HG03558 (cell line): ENCODE results near the gene CNDP1.
A peak's percentile ranks its signal among the peaks of the same experiment; 100 is the strongest.
"Not testable (repeated sequence)": the region's sequence is repeated elsewhere in the genome, so short reads cannot be mapped to it uniquely, and the experiment has no call there.

ENCODE experiments used
- ATAC-seq: cut with Tn5 transposase; IDR thresholded peaks from one replicate; pipeline ENCODE4 v1.9.1; 2021; ENCODE audit warnings: moderate number of reproducible peaks; ENCODE audit not compliant: unreplicated experiment; ENCODE audit errors: extremely low read depth

Gene CNDP1

DNA sequence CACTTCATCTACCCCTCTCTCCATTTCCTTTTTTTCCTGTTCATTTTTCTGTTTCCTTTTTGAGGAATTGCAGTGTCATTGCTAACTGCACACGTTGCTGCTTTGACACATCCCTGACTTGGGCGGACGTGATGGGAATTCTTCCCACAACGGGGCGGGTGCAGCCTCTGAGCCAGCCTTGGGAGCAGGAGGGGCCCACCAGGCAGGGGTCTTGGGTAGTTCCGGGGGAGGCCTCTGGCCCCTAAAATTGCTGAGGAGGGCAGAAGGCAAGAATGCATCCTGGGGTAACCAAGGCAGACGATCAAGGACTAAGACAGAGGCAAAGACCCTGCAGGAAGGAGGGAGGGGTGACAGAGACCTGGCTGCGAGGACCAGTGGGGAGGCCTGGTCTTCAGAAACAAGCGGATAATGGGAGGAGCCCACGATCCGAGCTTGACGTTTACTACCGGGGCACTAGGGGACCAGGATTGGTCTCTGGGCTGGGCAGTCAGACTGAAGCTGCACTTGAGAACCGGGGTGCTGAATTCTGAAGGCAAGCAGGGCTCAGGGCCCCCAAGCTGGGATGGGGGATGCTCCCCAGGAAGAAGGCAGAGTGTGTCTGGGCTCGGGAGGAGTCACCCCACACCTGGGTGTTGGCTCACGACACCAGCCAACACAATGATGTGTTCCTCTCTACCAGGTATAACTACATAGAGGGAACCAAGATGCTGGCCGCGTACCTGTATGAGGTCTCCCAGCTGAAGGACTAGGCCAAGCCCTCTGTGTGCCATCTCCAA is 14.8 kb upstream of the CNDP1 start:
- ATAC-seq = no peak

DNA sequence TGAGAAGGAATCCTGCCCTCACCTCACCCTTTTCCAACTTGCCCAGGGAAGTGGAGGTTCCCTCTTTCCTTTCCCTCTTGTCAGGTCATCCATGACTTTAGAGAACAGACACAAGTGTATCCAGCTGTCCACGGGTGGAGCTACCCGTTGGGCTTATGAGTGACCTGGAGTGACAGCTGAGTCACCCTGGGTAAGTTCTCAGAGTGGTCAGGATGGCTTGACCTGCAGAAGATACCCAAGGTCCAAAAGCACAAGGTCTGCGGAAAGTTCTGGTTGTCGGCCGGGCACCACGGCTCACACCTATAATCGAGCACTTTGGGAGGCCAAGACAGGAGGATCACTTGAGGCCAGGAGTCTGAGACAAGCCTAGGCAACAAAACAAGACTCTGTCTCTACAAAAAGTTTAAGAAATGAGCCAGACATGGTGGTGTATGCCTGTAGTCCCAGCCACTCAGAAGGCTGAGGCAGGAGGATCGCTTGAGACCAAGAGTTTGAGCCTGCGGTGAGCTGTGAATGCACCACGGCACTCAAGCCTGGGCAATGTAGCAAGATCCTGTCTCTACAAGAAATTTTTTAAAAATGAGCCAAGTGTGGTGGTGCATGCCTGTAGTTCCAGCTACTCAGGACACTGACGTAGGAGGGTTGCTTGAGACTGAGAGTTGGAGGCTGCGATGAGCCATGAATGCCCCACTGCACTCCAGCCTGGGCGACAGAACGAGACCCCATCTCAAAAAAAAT is 14.0 kb upstream of the CNDP1 start:
- ATAC-seq = no peak

DNA sequence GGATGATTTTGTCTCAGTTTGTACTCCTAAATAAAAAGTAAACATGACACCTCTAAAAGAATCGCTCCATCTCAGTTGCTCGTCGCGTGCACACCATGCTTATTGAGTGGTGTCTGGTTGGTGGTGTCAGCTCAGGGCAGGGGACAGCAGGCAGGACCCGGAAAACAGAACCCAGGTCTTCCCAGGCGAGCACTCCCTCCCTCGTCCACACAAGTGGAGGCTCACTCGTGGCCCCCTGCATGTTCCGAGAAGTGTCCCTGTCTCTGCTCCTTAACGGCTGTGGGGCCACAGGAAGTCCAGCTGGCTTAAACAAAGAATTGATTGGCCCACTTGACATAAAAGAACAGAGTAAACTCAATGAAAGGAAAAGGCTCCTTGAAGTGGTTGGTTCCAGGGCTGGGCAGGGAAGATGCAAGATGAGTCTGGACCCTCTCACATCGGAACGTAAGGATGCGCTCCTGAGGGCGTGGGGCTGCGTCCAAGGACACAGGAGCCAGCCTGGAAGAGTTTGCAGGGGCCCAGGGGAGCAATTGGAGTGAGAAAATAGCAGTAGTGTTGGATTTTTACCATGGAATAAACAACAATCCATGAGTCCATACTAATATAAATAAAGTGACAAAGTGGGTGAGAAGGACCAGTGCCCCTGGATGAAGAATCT is 13.1 kb upstream of the CNDP1 start:
- no peak for ATAC-seq

DNA sequence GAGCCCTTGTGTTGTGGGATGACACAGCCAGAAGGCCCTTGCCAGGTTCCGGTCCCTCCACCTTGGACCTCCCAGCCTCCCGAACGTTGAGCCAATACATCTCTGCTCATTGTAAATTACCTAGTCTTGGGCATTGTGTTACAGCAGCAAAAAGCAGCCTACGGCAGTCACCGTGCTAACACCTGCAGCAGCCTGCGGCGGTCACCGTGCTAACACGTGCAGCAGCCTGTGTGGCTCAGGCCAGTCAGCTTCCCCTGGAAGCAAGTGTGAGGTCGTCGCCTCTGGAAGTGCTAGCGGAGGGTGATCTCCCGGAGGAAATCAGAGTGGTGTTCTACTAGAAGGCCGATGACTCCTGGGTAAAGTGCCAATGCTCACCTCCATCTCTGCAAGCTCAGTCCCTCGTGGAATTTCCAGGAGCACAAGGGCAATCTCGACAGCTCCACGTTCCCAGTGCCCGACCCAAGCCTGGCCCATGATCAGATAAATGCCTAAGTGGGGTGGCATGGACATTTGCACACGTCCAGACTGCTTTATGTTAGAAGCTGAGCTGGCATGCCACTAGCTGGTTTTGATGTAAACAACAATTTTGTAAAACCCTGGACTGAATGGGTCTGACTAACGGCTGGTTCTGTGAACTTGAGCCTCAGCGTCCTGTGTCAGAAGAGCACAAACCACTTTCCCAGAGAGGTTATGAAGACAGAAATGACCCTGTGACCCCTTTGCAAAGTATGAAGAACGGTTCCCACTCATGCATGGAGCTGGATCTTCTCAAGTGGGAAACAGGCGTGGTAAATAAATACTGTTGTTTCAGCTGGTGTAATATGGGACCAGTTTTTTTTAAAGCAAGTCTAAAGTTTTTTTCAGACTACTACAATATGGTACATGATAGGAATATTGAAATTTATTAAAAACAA is 11.4 kb upstream of the CNDP1 start:
- no peak for ATAC-seq

DNA sequence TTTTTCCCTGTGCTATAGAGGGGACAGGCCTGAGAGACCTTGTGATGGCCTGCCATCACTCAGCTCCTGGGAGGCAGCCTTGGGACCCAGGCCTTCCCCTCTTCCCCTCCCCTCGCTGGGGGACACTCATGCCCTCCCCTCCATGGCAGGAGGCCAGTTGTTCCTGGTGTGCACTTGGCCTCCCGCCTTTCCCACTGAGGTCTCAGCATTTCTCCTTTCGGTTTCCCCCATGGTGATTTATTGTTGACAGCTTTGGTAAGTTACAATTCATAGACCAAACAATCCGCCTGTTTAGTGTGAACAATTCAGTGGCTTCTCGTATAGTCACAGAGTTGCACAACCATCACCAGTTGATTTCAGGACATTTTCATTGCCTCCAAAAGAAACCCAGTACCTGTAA is 10.2 kb upstream of the CNDP1 start:
- ATAC-seq = no peak

DNA sequence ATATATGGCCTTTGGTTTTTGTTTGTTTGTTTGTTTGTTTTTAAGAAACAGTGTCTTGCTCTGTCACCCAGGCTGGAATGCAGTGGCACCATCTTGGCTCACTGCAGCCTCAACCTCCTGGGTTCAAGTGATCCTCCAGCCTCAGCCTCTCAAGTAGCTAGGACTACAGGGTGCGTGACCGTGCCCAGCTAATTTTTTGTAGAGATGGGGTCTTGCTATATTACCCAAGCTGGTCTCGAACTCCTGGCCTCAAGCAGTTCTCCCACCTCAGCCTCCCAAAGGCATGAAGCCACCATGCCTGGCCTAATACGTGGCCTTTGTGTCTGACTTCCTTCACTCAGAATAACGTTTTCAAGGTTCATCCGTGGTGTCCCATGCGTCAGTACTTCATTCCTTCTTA is 9.4 kb upstream of the CNDP1 start:
- ATAC-seq = not testable (repeated sequence)

DNA sequence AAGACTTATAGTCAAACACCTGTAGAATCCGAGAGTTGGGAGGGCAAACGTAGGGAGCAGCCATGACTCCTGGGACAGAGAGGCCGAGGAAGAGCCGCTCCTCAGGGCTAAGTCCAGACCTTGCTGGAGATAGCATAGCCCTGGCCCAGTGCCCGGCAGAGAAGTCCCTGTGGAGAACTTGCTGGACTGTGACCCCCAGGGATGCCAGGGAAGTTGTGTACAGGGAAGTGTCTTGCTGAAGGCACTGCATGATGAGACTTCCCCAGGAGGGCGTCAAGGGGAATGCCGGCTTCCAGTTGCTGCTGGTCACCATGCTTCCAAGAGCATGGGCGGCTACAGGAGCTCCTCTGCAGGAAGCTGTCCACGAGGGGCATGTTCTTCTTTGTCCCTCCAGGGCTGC is 8.6 kb upstream of the CNDP1 start:
- ATAC-seq = no peak

DNA sequence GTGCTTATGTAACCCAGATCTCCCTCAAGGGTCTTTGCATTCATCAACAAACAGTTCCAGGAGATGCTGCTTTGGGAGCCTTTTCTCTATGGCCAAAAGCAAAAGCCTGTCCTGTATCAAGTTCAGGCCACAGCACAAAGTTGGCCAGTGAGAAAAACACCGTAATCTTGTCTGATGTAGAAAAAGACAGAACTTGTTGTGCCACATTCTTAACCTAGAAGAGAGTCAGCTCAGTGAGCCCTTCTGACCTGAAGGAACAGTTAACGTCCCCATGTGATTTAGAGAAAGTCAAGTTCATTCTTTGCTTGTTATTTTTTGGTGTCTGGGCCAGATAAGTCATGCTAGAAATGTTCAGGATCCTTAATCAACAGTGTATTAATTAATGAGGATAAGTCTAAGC is 7.8 kb upstream of the CNDP1 start:
- no peak for ATAC-seq

DNA sequence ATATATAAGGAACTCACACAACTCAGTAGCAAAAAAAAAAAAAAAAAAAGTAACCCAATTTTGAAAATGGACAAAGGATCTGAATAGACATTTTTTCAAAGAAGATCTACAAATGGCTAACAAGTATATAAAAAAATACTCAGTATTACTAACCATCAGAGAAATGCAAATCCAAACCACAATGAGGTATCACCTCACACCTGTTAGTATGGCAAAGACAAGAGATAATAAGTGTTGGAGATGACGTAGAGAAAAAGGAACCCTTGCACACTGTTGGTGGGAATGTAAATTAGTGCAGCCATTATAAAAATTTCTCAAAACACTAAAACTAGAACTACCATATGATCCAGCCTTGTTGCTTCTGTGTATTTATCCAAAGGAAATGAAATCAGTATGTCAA is 5.8 kb upstream of the CNDP1 start:
- ATAC-seq = peak; percentile 68

DNA sequence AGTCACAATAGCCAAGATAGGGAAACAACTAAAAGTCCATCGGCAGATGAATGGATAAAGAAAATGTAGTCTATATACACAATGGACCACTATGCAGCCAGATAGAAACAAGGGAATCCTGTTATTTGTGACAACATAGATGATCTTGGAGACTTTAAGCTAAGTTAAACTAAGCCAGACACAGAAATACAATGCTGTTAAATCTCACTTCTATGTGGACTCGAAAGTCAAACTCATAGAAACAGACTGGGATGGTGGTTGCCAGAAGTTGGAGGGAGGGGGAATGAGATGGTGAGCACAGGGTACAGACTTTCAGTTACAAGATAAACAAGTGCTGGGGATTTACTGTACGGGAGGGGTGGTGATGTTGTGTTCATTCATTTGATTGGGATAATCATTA is 5.4 kb upstream of the CNDP1 start:
- ATAC-seq = no peak

DNA sequence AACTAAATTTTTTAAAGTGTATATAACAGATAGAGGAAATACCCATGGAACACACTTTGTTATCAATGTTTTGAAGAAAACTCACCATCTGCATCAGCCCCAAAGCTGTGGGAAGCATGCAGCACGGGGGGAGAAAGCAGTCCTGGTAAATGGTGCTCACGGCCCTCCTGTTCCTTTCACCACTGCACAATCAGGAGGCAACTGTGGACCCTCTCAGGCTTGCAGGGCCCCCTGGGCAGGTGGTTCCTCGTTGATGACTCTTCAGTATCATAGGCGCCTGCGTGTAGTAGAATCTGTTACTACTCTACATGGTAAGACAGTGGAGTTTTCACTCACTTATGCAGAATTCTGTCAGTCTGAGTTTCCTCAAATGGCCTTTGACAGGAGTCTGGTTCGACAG is 4.9 kb upstream of the CNDP1 start:
- no peak for ATAC-seq

DNA sequence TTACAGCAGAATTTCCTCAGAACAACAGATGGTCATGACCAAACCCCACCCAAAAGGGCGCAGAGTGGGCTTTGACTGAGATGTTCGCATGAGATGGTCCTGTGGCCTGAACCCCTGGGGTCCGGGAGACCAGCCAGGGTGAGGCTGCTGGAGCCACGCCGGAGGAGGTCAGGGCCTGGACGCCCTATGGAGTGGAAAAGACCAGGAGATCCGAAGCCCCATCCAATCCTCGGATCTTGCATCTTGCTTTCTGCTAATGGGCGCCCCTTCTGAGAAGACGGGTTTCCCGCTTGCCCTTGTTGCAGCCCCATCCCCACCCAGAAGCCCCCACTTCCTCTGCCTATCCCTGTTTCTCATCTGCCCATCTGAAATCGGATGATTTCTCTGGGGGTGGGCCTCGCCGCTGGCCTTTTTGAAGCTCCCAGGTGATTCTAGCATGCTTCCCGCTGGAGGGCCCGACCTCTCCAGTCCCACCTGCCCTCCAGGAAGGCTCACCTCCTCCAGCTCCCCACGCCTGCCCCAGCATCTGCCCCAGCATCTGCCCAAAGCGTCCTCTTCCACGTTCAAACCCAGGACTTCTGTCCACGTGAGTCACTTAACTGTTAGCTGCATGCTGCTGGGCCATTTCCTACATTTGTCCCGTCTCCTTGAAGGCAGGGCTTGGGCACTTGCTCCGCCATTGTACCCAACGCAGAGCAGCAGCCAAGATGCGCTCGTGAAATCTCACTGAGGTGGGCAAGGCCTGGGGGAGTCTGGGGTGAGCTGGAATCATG is 4.3 kb upstream of the CNDP1 start:
- no peak for ATAC-seq

DNA sequence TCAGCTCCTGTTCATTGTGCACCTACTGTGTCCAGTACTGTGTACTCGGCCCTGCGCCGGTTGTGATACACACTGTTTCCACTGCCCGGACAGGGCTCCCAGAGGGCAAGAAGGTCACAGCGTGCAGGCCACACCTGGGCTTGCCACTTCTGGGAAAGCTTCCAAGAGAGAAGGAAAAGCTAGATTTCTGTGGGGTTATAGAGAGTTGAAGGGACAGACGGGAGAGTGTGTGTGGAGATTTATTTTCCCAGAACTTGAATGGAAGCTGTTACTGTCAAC is 3.8 kb upstream of the CNDP1 start:
- no peak for ATAC-seq

DNA sequence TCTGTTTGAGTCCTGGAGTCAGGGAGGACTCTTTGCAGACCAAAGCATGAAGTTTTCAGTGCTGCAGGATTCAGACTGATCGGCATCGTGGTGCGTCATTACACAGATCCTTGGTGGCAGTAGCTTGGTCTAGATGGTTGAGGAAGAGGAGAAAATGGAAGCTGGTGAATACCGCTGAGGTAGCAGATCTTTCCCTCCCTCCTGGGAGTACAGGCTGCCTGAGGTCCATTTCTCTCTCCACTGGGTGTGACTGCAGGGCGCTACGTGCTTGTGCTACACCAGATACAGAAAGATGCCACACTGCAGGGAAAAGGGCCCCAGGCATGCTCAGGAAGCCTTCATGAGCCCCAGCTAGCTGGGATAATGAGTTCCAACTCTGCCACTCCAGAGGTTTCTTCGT is 3.3 kb upstream of the CNDP1 start:
- no peak for ATAC-seq

DNA sequence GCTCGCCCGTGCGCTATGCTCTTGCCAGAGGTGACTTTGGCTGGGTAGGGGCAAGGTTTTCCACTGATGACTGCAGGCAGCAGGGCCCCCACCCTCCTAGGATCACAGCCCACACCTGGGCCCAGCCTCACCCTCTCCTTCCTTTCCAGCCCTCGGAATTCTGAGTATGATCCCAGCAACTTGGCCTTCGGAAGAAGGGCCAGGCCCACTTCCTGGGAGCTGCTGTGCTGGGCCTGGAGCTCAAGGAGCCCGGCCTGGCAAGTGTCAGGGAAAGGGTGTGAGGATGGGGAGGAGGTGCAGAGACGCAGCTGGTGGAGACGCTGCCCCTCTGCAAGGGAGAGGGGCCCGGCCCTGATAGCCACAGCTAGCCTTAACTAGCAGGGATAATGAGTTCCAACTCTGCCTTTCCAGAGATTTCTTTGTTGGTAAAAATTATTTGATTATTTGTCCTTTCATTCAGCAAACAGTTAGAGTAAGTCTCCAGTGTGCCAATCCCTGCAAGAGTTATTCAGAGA is 1.7 kb upstream of the CNDP1 start:
- ATAC-seq = no peak

DNA sequence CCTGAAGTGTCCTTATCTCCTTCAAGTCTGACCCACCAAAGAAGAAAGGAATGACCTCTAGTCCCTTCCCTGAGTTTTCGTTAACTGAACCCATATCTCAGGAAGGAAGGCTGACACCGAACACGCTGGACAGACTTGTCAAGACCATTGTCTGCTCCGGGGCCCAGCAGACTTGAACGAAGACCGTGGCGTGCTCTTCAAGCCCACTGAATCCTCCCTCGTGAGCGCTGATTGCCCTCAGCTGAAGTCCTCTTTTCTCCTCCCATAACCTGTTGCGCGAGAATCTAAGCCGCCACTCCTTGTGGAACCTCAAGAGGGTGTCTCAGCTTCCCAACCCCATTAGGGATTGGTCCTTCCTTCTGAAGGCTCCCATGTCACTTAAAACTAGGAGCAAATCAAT is 634 bp upstream of the CNDP1 start:
- no peak for ATAC-seq

DNA sequence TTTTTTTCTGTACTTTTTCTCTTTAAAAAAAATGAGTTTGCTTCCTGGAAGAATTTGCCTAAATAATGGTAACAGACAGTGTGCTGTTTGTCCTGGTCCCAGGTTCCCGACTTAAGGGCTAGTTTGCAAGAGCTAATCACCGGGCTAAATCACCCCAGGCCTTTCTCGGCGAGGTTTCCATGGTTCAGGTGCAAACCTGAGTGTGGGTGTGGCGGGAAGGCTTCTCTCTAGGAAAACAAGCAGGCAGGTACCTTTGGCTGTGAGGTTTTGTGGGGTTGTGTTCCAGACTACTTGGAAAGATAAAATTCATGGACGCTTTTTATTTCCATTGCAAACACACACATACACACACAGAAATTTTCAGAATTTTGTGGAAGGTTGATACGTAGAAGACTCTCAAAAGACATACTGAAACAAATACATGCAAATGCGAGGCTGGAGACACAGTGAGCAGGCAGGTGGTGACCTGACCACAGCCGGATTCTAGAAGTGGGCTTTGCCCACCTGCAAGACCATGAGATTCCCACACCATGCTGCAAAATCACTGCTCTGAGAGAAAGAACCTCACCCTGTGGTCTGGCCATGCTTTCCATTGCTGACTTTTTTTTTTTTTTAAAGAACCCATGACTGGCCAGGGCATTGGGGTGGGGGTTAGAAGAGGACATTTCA is 815 bp downstream of the CNDP1 start:
- no peak for ATAC-seq

DNA sequence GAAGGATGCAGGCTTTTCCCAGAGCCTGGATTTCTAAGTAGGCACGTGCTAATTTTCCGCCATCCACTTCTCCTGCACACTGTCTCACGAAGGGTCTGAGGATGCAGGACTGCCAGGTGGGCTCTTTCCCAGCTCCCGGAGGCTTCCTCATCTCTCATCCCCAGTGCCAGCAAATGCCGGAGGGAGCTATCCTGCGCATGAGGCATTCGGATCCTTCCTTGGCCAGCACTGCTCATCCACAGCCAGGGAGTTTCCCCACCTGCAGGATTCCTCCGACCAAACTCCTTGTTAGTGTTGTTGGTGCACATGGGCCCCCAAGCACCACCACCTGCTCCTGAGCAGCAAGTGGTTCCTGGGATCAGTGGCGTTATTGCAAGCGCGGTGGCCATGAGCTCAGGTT is 5.0 kb downstream of the CNDP1 start:
- ATAC-seq = no peak
